PC-3 (cell line): ENCODE results near the gene KCNQ1. TPM values are rescaled to one million over a fixed set of nuclear protein-coding genes. Genes with fewer than 3 reads are reported as not detected.

ENCODE experiments used
- ATAC-seq: fragments of 200-7000 bp; cut with Tn5 transposase; 2 replicates; pipeline ENCODE4 v1.9.1; 2020; ENCODE audit warnings: mild to moderate bottlenecking, moderate library complexity
- BruUV-seq: library from RNA; stranded (reverse); fragments of 400-500 nt; replicated peaks from 2 replicates; lab custom pipeline; 2021; lab: Mats Ljungman, UMichigan
- CTCF ChIA-PET: fragments of 300-600 bp; sonication (Branson Sonifier 250); formaldehyde crosslinking; loops from one replicate; lab custom pipeline; 2022; ENCODE audit warnings: antibody characterized with exemption; lab: Charles Lee
- POLR2A ChIA-PET: fragments of 300-600 bp; sonication (Branson Sonifier 250); formaldehyde crosslinking; loops from one replicate; lab custom pipeline; 2022; ENCODE audit warnings: antibody characterized with exemption; ENCODE audit not compliant: unreplicated experiment; lab: Charles Lee
- DNase-seq: peaks from one replicate; pipeline ENCODE4 v3.0.0-alpha.2; 2015
- H2AFZ ChIP-seq: fragments of 300-600 bp; sonication (generic); 2 replicates; pipeline ENCODE4 v1.6.0; 2016; ENCODE audit warnings: antibody characterized with exemption, low read length
- H3F3A ChIP-seq: fragments of 300-600 bp; sonication (generic); one replicate; pipeline ENCODE4 v1.6.0; 2017; ENCODE audit warnings: antibody characterized with exemption, low read length, control low read depth, mild to moderate bottlenecking; ENCODE audit not compliant: unreplicated experiment
- H3K27ac ChIP-seq: fragments of 300-600 bp; sonication (generic); 2 replicates; pipeline ENCODE4 v1.5.1; 2016; ENCODE audit warnings: mild to moderate bottlenecking, low read length
- H3K27me3 ChIP-seq: fragments of 300-600 bp; sonication (generic); 2 replicates; pipeline ENCODE4 v1.6.1; 2016; ENCODE audit warnings: low read length, mixed read lengths
- H3K36me3 ChIP-seq: fragments of 300-600 bp; sonication (generic); 2 replicates; pipeline ENCODE4 v1.6.1; 2016; ENCODE audit warnings: low read depth, mixed run types, low read length, mixed read lengths
- H3K4me1 ChIP-seq: fragments of 300-600 bp; sonication (generic); 2 replicates; pipeline ENCODE4 v1.5.1; 2016; ENCODE audit warnings: low read length; ENCODE audit not compliant: insufficient read depth
- H3K4me2 ChIP-seq: fragments of 300-600 bp; sonication (generic); 2 replicates; pipeline ENCODE4 v1.6.0; 2016; ENCODE audit warnings: low read length
- H3K4me3 ChIP-seq: fragments of 300-600 bp; sonication (generic); 2 replicates; pipeline ENCODE4 v1.5.1; 2016; ENCODE audit warnings: mild to moderate bottlenecking, low read length, mixed read lengths
- H3K79me2 ChIP-seq: fragments of 300-600 bp; sonication (generic); 2 replicates; pipeline ENCODE4 v1.6.1; 2017; ENCODE audit warnings: low read length, mixed read lengths
- H3K9ac ChIP-seq: fragments of 300-600 bp; sonication (generic); 2 replicates; pipeline ENCODE4 v1.6.0; 2016; ENCODE audit warnings: mild to moderate bottlenecking, low read length
- H3K9me2 ChIP-seq: fragments of 300-600 bp; sonication (generic); replicated peaks from 2 replicates; pipeline ENCODE4 v1.6.1; 2016; ENCODE audit warnings: mixed run types, low read length, mixed read lengths
- H3K9me3 ChIP-seq: fragments of 300-600 bp; sonication (generic); 2 replicates; pipeline ENCODE4 v1.6.1; 2016; ENCODE audit warnings: low read length, mixed read lengths
- H4K20me1 ChIP-seq: fragments of 300-600 bp; sonication (generic); 2 replicates; pipeline ENCODE4 v1.6.1; 2016; ENCODE audit warnings: low read length, mixed read lengths
- EZH2 ChIP-seq: fragments of 300-600 bp; sonication (generic); IDR thresholded peaks from one replicate; pipeline ENCODE4 v1.6.1; 2017; ENCODE audit warnings: antibody characterized with exemption, mild to moderate bottlenecking, low read length; ENCODE audit not compliant: unreplicated experiment
- EZH2phosphoT487 ChIP-seq: fragments of 300-600 bp; sonication (generic); IDR thresholded peaks from 2 replicates; pipeline ENCODE4 v1.6.1; 2018; ENCODE audit warnings: mild to moderate bottlenecking, antibody characterized with exemption, low read length, borderline replicate concordance
- intact Hi-C: fragments of 100-400 bp; cut with micrococcal nuclease; formaldehyde crosslinking; loops from 2 replicates; pipeline ENCODE4 v1.9.0; 2023
- total RNA-seq: library from RNA; depleted of rRNA; stranded (reverse); fragments of >200 nt; gene quantifications from 2 replicates; pipeline ENCODE4 v1.2.3, GENCODE V29; 2014
- TF ChIP-seq, protein P1 (sequence below): fragments of 300-600 bp; sonication (generic); conservative IDR thresholded peaks from 2 replicates; pipeline ENCODE4 v1.5.1; 2017; ENCODE audit warnings: antibody characterized with exemption, low read depth, mild to moderate bottlenecking, low read length

The KCNQ1 gene
- total RNA-seq, 1 experiment from 2014 or later, result 0.40 TPM

DNA sequence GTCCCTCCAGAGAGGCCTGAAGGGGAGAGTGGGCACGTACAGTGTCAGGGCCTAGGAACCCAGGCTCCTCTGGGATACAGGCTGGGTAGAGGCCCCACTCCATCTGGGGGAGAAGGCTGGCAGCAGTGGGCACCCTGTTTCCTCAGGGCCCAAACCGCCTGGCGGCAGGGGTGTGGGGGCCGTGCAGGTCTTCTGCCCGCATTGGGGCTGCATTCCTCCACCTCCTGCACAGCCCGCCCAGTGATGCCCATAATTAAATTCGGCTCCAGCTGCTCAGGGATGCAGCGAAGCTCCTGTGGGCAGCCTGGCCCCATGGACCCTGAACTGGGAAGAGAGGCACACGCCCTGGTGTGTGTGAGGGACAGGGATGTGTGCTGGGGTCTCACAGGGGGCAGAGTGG is 219.6 kb downstream of the KCNQ1 start:
- Histone ChIP-seq H3K27ac (no peak overlapping the region), H3K4me2 (no peak overlapping the region), H3K4me3 (no peak overlapping the region), H3K79me2 (no peaks in the 10 kb centered on the region), H4K20me1 (no peaks in the 10 kb centered on the region), H3F3A (no peaks in the 10 kb centered on the region), H3K27me3 (no peaks in the 10 kb centered on the region), H3K4me1 (no peaks in the 10 kb centered on the region), H3K9me2 (no peaks in the 10 kb centered on the region), H3K36me3 (peaks cover 17% of the 10 kb centered on the region; the same call in 1 of the 2 replicates), H2AFZ (no peak overlapping the region), H3K9me3 (peaks cover 10% of the 10 kb centered on the region; the same call in 1 of the 2 replicates), H3K9ac (no peak overlapping the region)
- DNase-seq, result no peak
- intact Hi-C loops, result no loop called here
- TF ChIP-seq, protein P1, sequence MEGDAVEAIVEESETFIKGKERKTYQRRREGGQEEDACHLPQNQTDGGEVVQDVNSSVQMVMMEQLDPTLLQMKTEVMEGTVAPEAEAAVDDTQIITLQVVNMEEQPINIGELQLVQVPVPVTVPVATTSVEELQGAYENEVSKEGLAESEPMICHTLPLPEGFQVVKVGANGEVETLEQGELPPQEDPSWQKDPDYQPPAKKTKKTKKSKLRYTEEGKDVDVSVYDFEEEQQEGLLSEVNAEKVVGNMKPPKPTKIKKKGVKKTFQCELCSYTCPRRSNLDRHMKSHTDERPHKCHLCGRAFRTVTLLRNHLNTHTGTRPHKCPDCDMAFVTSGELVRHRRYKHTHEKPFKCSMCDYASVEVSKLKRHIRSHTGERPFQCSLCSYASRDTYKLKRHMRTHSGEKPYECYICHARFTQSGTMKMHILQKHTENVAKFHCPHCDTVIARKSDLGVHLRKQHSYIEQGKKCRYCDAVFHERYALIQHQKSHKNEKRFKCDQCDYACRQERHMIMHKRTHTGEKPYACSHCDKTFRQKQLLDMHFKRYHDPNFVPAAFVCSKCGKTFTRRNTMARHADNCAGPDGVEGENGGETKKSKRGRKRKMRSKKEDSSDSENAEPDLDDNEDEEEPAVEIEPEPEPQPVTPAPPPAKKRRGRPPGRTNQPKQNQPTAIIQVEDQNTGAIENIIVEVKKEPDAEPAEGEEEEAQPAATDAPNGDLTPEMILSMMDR, result no peak
- TF ChIP-seq EZH2phosphoT487 (no peak), EZH2 (no peak)
- CTCF ChIA-PET, result no interaction called here
- no TSS peak for BruUV-seq
- ATAC-seq, result no peak
- POLR2A ChIA-PET, result no interaction called here

- Histone ChIP-seq H2AFZ (no peak overlapping the region), H3K79me2 (no peaks in the 10 kb centered on the region), H3K9me2 (no peaks in the 10 kb centered on the region), H3K27ac (no peak overlapping the region), H3K36me3 (peaks cover 14% of the 10 kb centered on the region; the same call in 1 of the 2 replicates), H3K27me3 (no peaks in the 10 kb centered on the region), H3F3A (no peaks in the 10 kb centered on the region), H3K4me1 (no peaks in the 10 kb centered on the region), H4K20me1 (no peaks in the 10 kb centered on the region), H3K9me3 (0 out of 2 replicates have a peak, but pooled peaks cover 5% of the 10 kb centered on the region), H3K4me2 (no peak overlapping the region), H3K9ac (no peak overlapping the region), H3K4me3 (no peak overlapping the region)
- ChIA-PET CTCF (no interaction called here), POLR2A (no interaction called here)
- DNase-seq (no peak), ATAC-seq (no peak)
- TF ChIP-seq, protein P1, result no peak
- no peak for TF ChIP-seq EZH2
- no peak for TF ChIP-seq EZH2phosphoT487
- intact Hi-C loops, result no loop called here
- no TSS peak for BruUV-seq
Measured at GRCh38 chr11:2664791-2665525, 220.2 kb downstream of the KCNQ1 start.
